Neural cell (in vitro differentiated cells): ENCODE data around the gene ZNF280C. TPM values are rescaled to one million over a fixed set of nuclear protein-coding genes. Genes with fewer than 3 reads are reported as not detected.
A peak's percentile ranks its signal among the peaks of the same experiment; 100 is the strongest.

Experiments
- H2AFZ ChIP-seq: fragments of 200-600, 300-800 bp; sonication (generic), shearing (Covaris generic); 2 replicates; pipeline ENCODE4 v1.6.0; 2014; ENCODE audit warnings: low read depth, mild to moderate bottlenecking, antibody characterized with exemption, low read length, moderate library complexity
- H3F3A ChIP-seq: fragments of 200-600 bp; shearing (Covaris generic); 2 replicates; pipeline ENCODE4 v1.6.1; 2016; ENCODE audit warnings: mild to moderate bottlenecking, moderate library complexity, mixed read lengths, antibody characterized with exemption, low read length; ENCODE audit not compliant: insufficient read depth, poor library complexity, severe bottlenecking
- H3K27ac ChIP-seq: fragments of 200-600, 300-800 bp; sonication (generic), shearing (Covaris generic); 2 replicates; pipeline ENCODE4 v1.5.1; 2014; ENCODE audit warnings: mild to moderate bottlenecking, low read length, moderate library complexity
- H3K27me3 ChIP-seq: fragments of 300-800, 200-600 bp; sonication (generic), shearing (Covaris generic); 2 replicates; pipeline ENCODE4 v1.6.0; 2014; ENCODE audit warnings: mild to moderate bottlenecking, low read depth, low read length, moderate library complexity; ENCODE audit not compliant: insufficient read depth
- H3K36me3 ChIP-seq: fragments of 300-800, 200-600 bp; sonication (generic), shearing (Covaris generic); 2 replicates; pipeline ENCODE4 v1.5.1; 2014; ENCODE audit warnings: mild to moderate bottlenecking, antibody characterized with exemption, low read length, moderate library complexity; ENCODE audit not compliant: insufficient read depth
- H3K4me2 ChIP-seq: fragments of 300-800, 200-600 bp; sonication (generic), shearing (Covaris generic); 2 replicates; pipeline ENCODE4 v1.6.0; 2014; ENCODE audit warnings: mild to moderate bottlenecking, low read length
- H3K4me3 ChIP-seq: fragments of 300-800, 200-600 bp; sonication (generic), shearing (Covaris generic); 2 replicates; pipeline ENCODE4 v1.5.1; 2014; ENCODE audit warnings: mild to moderate bottlenecking, low read length, moderate library complexity
- H3K79me2 ChIP-seq: fragments of 200-600 bp; shearing (Covaris generic); replicated peaks from 2 replicates; pipeline ENCODE4 v1.6.0; 2014; ENCODE audit warnings: mild to moderate bottlenecking, low read length, moderate library complexity; ENCODE audit not compliant: insufficient read depth
- H3K9ac ChIP-seq: fragments of 300-800, 200-600 bp; sonication (generic), shearing (Covaris generic); 2 replicates; pipeline ENCODE4 v1.6.1; 2016; ENCODE audit warnings: mild to moderate bottlenecking, low read length, mixed read lengths
- H3K9me2 ChIP-seq: fragments of 200-600 bp; shearing (Covaris generic); 2 replicates; pipeline ENCODE4 v1.6.1; 2016; ENCODE audit warnings: mild to moderate bottlenecking, low read length, mixed read lengths; ENCODE audit not compliant: insufficient read depth
- H3K9me3 ChIP-seq: fragments of 200-600, 300-800 bp; sonication (generic), shearing (Covaris generic); 2 replicates; pipeline ENCODE4 v1.6.1; 2016; ENCODE audit warnings: mild to moderate bottlenecking, mixed run types, low read length, moderate library complexity, mixed read lengths
- H4K20me1 ChIP-seq: fragments of 200-600 bp; shearing (Covaris generic); 2 replicates; pipeline ENCODE4 v1.6.1; 2016; ENCODE audit warnings: mild to moderate bottlenecking, mixed run types; ENCODE audit not compliant: insufficient read depth
- EP300 ChIP-seq: fragments of 450-650 bp; conservative IDR thresholded peaks from 2 replicates; pipeline ENCODE4 v1.6.1; 2014; ENCODE audit warnings: antibody characterized with exemption, mild to moderate bottlenecking, moderate library complexity; ENCODE audit not compliant: poor library complexity, severe bottlenecking
- EZH2 ChIP-seq: fragments of 200-600, 300-800 bp; shearing (Covaris generic), sonication (generic); IDR thresholded peaks from 2 replicates; pipeline ENCODE4 v1.6.1; 2014; ENCODE audit warnings: antibody characterized with exemption, low read length, borderline replicate concordance, mild to moderate bottlenecking; ENCODE audit not compliant: insufficient read depth, poor library complexity, severe bottlenecking
- MXI1 ChIP-seq: fragments of 450-650 bp; conservative IDR thresholded peaks from 2 replicates; pipeline ENCODE4 v1.6.1; 2014; ENCODE audit warnings: antibody characterized with exemption, mild to moderate bottlenecking; ENCODE audit not compliant: poor library complexity, severe bottlenecking
- POLR2AphosphoS5 ChIP-seq: IDR thresholded peaks from 2 replicates; pipeline ENCODE4 v1.6.1; 2012
- RAD21 ChIP-seq: fragments of 450-650 bp; conservative IDR thresholded peaks from 2 replicates; pipeline ENCODE4 v1.6.1; 2014; ENCODE audit warnings: antibody characterized with exemption, mild to moderate bottlenecking, moderate library complexity
- SMC3 ChIP-seq: fragments of 450-650 bp; conservative IDR thresholded peaks from 2 replicates; pipeline ENCODE4 v1.6.1; 2014; ENCODE audit warnings: antibody characterized with exemption, mild to moderate bottlenecking, moderate library complexity; ENCODE audit not compliant: poor library complexity
- TAF1 ChIP-seq: IDR thresholded peaks from 2 replicates; pipeline ENCODE4 v1.6.1; 2012; ENCODE audit warnings: low read depth
- polyA minus RNA-seq: library from RNA; depleted of rRNA, polyadenylated mRNA; stranded (reverse); fragments of >200 nt; gene quantifications from 2 replicates; pipeline ENCODE4 v1.2.3, GENCODE V29; 2014
- polyA plus RNA-seq: library from polyadenylated mRNA; depleted of rRNA; stranded (reverse); fragments of >200 nt; gene quantifications from 2 replicates; pipeline ENCODE4 v1.2.3, GENCODE V29; 2014
- TF ChIP-seq, protein P1 (sequence below): IDR thresholded peaks from 2 replicates; pipeline ENCODE4 v1.6.1; 2012; ENCODE audit warnings: borderline replicate concordance
- TF ChIP-seq, protein P2 (sequence below): fragments of 450-650 bp; IDR thresholded peaks from 2 replicates; pipeline ENCODE4 v1.5.1; 2014; ENCODE audit warnings: antibody characterized with exemption, mild to moderate bottlenecking, moderate library complexity; ENCODE audit not compliant: poor library complexity, severe bottlenecking

ZNF280C gene, protein sequence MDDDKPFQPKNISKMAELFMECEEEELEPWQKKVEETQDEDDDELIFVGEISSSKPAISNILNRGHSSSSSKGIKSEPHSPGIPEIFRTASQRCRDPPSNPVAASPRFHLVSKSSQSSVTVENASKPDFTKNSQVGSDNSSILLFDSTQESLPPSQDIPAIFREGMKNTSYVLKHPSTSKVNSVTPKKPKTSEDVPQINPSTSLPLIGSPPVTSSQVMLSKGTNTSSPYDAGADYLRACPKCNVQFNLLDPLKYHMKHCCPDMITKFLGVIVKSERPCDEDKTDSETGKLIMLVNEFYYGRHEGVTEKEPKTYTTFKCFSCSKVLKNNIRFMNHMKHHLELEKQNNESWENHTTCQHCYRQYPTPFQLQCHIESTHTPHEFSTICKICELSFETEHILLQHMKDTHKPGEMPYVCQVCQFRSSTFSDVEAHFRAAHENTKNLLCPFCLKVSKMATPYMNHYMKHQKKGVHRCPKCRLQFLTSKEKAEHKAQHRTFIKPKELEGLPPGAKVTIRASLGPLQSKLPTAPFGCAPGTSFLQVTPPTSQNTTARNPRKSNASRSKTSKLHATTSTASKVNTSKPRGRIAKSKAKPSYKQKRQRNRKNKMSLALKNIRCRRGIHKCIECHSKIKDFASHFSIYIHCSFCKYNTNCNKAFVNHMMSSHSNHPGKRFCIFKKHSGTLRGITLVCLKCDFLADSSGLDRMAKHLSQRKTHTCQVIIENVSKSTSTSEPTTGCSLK
- polyA plus RNA-seq (9.4 and 9.5 TPM in 2 replicates), polyA minus RNA-seq (26.1 and 29.8 TPM in 2 replicates)

DNA sequence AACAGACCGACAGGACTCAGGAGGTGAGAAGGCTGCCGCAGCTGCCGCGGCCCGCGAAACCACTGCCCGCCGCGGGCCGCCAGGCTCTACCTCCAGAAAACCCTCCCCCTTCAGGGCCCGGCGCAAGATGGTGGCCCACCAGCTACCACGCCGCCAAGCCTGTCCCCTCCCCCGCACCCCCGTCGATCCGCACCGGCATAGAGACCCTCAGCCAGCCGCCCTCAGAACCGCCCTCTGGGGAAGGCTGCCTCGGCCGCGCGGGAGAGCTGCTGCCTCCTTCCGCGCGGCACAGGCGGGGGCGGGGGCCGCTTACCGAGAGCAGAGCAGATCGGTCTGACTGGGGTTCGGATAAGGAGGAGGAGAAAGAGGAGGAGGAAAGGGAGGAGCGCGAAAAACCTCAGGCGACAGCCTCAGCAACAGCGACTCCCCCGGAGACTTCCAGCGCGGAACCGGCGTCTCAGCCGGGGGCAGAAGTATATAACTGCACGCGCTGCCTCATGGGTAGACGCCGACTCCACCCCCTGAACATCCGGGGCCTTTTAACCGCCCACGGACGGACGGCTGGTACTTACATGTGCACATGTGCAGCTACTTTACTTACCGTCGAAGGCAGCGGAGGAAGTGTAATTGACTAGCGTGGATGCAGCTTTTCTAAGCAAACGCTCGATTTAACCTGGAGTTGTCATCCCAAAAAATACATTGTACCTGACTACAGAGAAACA lies at the start of gene ZNF280C:
Gene ZNF280C, minus strand, starts transcription at position 451 of the 722 bp plus-strand sequence. CDS start 8,450 bp downstream, outside the sequence.
- peak within 1 kb of the TSS; percentile 80 for H3K9ac ChIP-seq
- peak within 1 kb of the TSS; percentile 21 for H2AFZ ChIP-seq
- H3K9me3 ChIP-seq = no peaks in the 10 kb centered on the region
- H3K27me3 ChIP-seq = no peaks in the 10 kb centered on the region
- no peaks in the 10 kb centered on the region for H3F3A ChIP-seq
- no peaks in the 10 kb centered on the region for H3K36me3 ChIP-seq
- no peaks in the 10 kb centered on the region for H4K20me1 ChIP-seq
- H3K27ac ChIP-seq = peak within 1 kb of the TSS; percentile 87
- no peaks in the 10 kb centered on the region for H3K9me2 ChIP-seq
- TF ChIP-seq, protein P1, sequence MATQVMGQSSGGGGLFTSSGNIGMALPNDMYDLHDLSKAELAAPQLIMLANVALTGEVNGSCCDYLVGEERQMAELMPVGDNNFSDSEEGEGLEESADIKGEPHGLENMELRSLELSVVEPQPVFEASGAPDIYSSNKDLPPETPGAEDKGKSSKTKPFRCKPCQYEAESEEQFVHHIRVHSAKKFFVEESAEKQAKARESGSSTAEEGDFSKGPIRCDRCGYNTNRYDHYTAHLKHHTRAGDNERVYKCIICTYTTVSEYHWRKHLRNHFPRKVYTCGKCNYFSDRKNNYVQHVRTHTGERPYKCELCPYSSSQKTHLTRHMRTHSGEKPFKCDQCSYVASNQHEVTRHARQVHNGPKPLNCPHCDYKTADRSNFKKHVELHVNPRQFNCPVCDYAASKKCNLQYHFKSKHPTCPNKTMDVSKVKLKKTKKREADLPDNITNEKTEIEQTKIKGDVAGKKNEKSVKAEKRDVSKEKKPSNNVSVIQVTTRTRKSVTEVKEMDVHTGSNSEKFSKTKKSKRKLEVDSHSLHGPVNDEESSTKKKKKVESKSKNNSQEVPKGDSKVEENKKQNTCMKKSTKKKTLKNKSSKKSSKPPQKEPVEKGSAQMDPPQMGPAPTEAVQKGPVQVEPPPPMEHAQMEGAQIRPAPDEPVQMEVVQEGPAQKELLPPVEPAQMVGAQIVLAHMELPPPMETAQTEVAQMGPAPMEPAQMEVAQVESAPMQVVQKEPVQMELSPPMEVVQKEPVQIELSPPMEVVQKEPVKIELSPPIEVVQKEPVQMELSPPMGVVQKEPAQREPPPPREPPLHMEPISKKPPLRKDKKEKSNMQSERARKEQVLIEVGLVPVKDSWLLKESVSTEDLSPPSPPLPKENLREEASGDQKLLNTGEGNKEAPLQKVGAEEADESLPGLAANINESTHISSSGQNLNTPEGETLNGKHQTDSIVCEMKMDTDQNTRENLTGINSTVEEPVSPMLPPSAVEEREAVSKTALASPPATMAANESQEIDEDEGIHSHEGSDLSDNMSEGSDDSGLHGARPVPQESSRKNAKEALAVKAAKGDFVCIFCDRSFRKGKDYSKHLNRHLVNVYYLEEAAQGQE = peak; percentile 18
- peak; percentile 88 for TF ChIP-seq POLR2AphosphoS5
- peak; percentile 22 for TF ChIP-seq RAD21
- TF ChIP-seq MXI1 = peak; percentile 72
- no peak for TF ChIP-seq EZH2
- TF ChIP-seq, protein P2, sequence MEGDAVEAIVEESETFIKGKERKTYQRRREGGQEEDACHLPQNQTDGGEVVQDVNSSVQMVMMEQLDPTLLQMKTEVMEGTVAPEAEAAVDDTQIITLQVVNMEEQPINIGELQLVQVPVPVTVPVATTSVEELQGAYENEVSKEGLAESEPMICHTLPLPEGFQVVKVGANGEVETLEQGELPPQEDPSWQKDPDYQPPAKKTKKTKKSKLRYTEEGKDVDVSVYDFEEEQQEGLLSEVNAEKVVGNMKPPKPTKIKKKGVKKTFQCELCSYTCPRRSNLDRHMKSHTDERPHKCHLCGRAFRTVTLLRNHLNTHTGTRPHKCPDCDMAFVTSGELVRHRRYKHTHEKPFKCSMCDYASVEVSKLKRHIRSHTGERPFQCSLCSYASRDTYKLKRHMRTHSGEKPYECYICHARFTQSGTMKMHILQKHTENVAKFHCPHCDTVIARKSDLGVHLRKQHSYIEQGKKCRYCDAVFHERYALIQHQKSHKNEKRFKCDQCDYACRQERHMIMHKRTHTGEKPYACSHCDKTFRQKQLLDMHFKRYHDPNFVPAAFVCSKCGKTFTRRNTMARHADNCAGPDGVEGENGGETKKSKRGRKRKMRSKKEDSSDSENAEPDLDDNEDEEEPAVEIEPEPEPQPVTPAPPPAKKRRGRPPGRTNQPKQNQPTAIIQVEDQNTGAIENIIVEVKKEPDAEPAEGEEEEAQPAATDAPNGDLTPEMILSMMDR = peak; percentile 72
- TF ChIP-seq SMC3 = no peak
- TF ChIP-seq EP300 = peak; percentile 41
- TF ChIP-seq TAF1 = peak; percentile 62
- H3K79me2 ChIP-seq = peaks cover 27% of the 10 kb centered on the region
- H3K4me3 ChIP-seq = peak within 1 kb of the TSS; percentile 79
- H3K4me2 ChIP-seq = peak within 1 kb of the TSS; percentile 48
